Measurements from ENCODE around the gene PGBD5.

PGBD5 gene

GRCh38 chr1:230345139-230345885 lies 80.8 kb downstream of the PGBD5 start:
- DNase-seq (ENCODE audit: low read depth in 1 of 2, low spot score in 1 of 2): no peak
- TF ChIP-seq JUND (IDR thresholded peaks at IDR 0.05; ENCODE audit: low read depth): no peak
- in situ Hi-C loops (cut with HindIII; ENCODE audit: low pct_unique_long_range_greater_than_20kb, low sequenced_read_pairs): no loop called here

DNA sequence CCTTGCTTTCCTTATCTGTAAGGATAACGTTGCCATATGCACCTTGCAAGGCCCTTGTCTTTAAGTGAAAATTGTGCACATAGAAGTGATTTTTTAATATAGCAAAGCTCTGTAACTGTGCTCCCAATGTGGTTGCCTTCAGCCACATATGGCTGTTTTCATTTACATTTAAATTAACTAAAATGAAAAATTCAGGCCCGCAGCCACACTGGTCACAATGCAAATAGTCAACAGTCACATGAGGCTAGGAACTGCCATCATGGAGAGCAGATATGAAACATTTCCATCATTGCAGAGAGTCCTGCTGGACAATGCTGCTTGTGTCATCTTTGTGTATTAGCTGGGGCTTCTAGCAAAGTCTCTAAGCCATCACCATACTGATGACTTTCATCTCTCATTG lies 83.4 kb downstream of the PGBD5 start:
- no peak for DNase-seq (ENCODE audit: low read depth in 1 of 2, low spot score in 1 of 2)
- TF ChIP-seq JUND (IDR thresholded peaks at IDR 0.05; ENCODE audit: low read depth): no peak
- in situ Hi-C loops (cut with HindIII; ENCODE audit: low pct_unique_long_range_greater_than_20kb, low sequenced_read_pairs): no loop called here

- DNase-seq (ENCODE audit: low read depth in 1 of 2, low spot score in 1 of 2): no peak
- in situ Hi-C loops (cut with HindIII; ENCODE audit: low pct_unique_long_range_greater_than_20kb, low sequenced_read_pairs): no loop called here
- no peak for TF ChIP-seq JUND (IDR thresholded peaks at IDR 0.05; ENCODE audit: low read depth)
Observed at GRCh38 chr1:230342019-230342418, 84.1 kb downstream of the PGBD5 start.

GRCh38 chr1:230341162-230341546 lies 85.0 kb downstream of the PGBD5 start:
- no peak for DNase-seq (ENCODE audit: low read depth in 1 of 2, low spot score in 1 of 2)
- in situ Hi-C loops (cut with HindIII; ENCODE audit: low pct_unique_long_range_greater_than_20kb, low sequenced_read_pairs): no loop called here
- no peak for TF ChIP-seq JUND (IDR thresholded peaks at IDR 0.05; ENCODE audit: low read depth)

GRCh38 chr1:230340526-230341161 lies 85.5 kb downstream of the PGBD5 start:
- no peak for TF ChIP-seq JUND (IDR thresholded peaks at IDR 0.05; ENCODE audit: low read depth)
- DNase-seq (ENCODE audit: low read depth in 1 of 2, low spot score in 1 of 2): no peak
- in situ Hi-C loops (cut with HindIII; ENCODE audit: low pct_unique_long_range_greater_than_20kb, low sequenced_read_pairs): no loop called here

DNA sequence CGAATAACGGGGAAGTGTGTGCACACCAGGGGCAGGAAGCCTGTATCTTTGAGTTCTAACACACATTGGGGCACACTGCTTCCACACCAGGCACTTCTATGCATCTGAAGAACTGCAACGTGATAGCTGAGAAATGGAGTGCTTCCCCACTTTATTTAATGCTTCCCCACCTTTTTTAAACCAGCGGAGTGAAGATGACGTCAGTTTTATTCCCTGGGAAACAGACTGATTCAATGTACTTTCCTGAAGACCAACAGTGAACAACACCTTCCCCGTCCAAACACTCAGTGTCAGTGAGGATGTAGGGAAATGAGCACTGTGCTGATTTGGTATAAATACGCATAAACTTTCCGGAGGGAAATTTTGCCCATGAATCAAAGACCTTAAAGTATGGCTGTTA lies 87.1 kb downstream of the PGBD5 start:
- in situ Hi-C loops (cut with HindIII; ENCODE audit: low pct_unique_long_range_greater_than_20kb, low sequenced_read_pairs): no loop called here
- no peak for TF ChIP-seq JUND (IDR thresholded peaks at IDR 0.05; ENCODE audit: low read depth)
- no peak for DNase-seq (ENCODE audit: low read depth in 1 of 2, low spot score in 1 of 2)

- no peak for TF ChIP-seq JUND (IDR thresholded peaks at IDR 0.05; ENCODE audit: low read depth)
- in situ Hi-C loops (cut with HindIII; ENCODE audit: low pct_unique_long_range_greater_than_20kb, low sequenced_read_pairs): no loop called here
- no peak for DNase-seq (ENCODE audit: low read depth in 1 of 2, low spot score in 1 of 2)
Observed at GRCh38 chr1:230337266-230337665, 88.9 kb downstream of the PGBD5 start.

GRCh38 chr1:230335861-230336522 lies 90.1 kb downstream of the PGBD5 start:
- no peak for TF ChIP-seq JUND (IDR thresholded peaks at IDR 0.05; ENCODE audit: low read depth)
- DNase-seq (ENCODE audit: low read depth in 1 of 2, low spot score in 1 of 2): no peak
- in situ Hi-C loops (cut with HindIII; ENCODE audit: low pct_unique_long_range_greater_than_20kb, low sequenced_read_pairs): no loop called here

GRCh38 chr1:230334447-230334837 lies 91.7 kb downstream of the PGBD5 start:
- DNase-seq (ENCODE audit: low read depth in 1 of 2, low spot score in 1 of 2): no peak
- TF ChIP-seq JUND (IDR thresholded peaks at IDR 0.05; ENCODE audit: low read depth): no peak
- in situ Hi-C loops (cut with HindIII; ENCODE audit: low pct_unique_long_range_greater_than_20kb, low sequenced_read_pairs): no loop called here

DNA sequence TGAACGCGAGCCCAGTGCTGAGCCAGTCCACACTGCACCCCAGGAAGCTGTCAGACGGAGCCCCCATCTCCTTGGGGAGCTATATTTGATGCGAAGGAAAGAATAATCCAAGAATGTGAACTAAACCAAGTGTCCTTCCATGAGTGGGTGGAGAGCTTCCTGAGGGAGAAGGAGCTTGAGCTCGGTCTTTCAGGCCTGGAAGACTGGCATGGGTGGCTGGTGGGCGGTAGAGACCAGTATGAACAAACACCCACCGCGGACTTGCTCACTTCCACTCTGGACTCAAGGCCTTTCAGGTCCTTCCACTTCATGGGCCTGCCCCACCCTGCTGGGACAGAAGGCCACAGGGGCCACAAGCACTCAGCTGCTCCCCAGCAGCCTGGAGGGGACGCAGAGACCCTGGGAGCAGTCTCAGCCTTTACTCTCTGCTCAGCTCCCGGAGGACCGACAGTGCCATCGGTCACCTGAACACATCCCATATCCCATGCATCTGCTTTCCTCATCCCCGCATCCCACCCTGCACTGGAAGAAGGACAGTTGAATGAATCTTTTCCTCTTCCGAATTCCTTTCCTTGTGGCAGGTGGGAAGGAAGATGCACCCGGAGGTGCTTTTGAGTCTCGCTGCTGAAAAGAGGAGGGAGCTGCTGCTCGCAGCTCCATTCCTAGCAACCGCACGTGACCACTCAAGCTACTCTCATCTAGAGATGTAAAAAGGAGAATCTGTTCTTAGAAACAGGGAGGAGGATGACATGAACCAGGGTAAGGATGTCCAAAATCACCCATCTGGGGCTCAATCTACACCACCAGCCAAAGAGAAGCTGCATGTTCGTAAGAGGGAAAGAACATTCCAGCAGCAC lies 92.3 kb downstream of the PGBD5 start:
- no peak for DNase-seq (ENCODE audit: low read depth in 1 of 2, low spot score in 1 of 2)
- in situ Hi-C loops (cut with HindIII; ENCODE audit: low pct_unique_long_range_greater_than_20kb, low sequenced_read_pairs): no loop called here
- no peak for TF ChIP-seq JUND (IDR thresholded peaks at IDR 0.05; ENCODE audit: low read depth)

GRCh38 chr1:230332575-230333066 lies 93.5 kb downstream of the PGBD5 start:
- TF ChIP-seq JUND (IDR thresholded peaks at IDR 0.05; ENCODE audit: low read depth): no peak
- no peak for DNase-seq (ENCODE audit: low read depth in 1 of 2, low spot score in 1 of 2)
- in situ Hi-C loops (cut with HindIII; ENCODE audit: low pct_unique_long_range_greater_than_20kb, low sequenced_read_pairs): no loop called here

GRCh38 chr1:230332061-230332460 lies 94.1 kb downstream of the PGBD5 start:
- in situ Hi-C loops (cut with HindIII; ENCODE audit: low pct_unique_long_range_greater_than_20kb, low sequenced_read_pairs): no loop called here
- DNase-seq (ENCODE audit: low read depth in 1 of 2, low spot score in 1 of 2): no peak

More at GRCh38 chr1:230332061-230332460, 94.1 kb downstream of the PGBD5 start:
- TF ChIP-seq JUND (IDR thresholded peaks at IDR 0.05; ENCODE audit: low read depth): no peak
